GM12878 (cell line): Measurements from ENCODE around the gene NOTCH4. TPM values are rescaled to one million over a fixed set of nuclear protein-coding genes. Genes with fewer than 3 reads are reported as not detected.

ENCODE experiments used
- BCL11A ChIP-seq: IDR thresholded peaks from 2 replicates; pipeline ENCODE4 v1.6.1; 2011; ENCODE audit warnings: low read depth, low read length
- BHLHE40 ChIP-seq, 2 experiments: fragments of 450-650 bp in 1 of 2; IDR thresholded peaks; 2 replicates each; pipeline ENCODE4 v1.6.1; 2011 to 2017; ENCODE audit warnings: low read depth in 2 of 2, borderline replicate concordance in 1 of 2, improper control_type of control experiment in 1 of 2, low read length in 1 of 2, mild to moderate bottlenecking in 1 of 2
- BMI1 ChIP-seq: fragments of 450-650 bp; IDR thresholded peaks from 2 replicates; pipeline ENCODE4 v1.6.1; 2016; ENCODE audit warnings: mild to moderate bottlenecking, moderate library complexity, borderline replicate concordance
- DPF2 ChIP-seq: fragments of 450-650 bp; IDR thresholded peaks from 2 replicates; pipeline ENCODE4 v1.6.1; 2017; ENCODE audit warnings: mild to moderate bottlenecking
- ETV6 ChIP-seq, 2 experiments: fragments of 450-650 bp in 1 of 2; IDR thresholded peaks in 1 of 2; conservative IDR thresholded peaks in 1 of 2; 2 replicates each; pipeline ENCODE4 v1.6.1; 2014; ENCODE audit warnings: antibody characterized with exemption in 1 of 2, borderline replicate concordance in 1 of 2, low read depth in 1 of 2, mild to moderate bottlenecking in 1 of 2, moderate library complexity in 1 of 2
- MEF2B ChIP-seq: fragments of 450-650 bp; IDR thresholded peaks from 2 replicates; pipeline ENCODE4 v1.6.1; 2018; ENCODE audit warnings: mild to moderate bottlenecking, moderate library complexity; ENCODE audit not compliant: partially characterized antibody, poor library complexity, severe bottlenecking
- MYB ChIP-seq: fragments of 150-350 bp; IDR thresholded peaks from 2 replicates; pipeline ENCODE4 v1.6.1; 2014; ENCODE audit warnings: mild to moderate bottlenecking, low read depth, low read length, borderline replicate concordance
- NBN ChIP-seq: fragments of 450-650 bp; IDR thresholded peaks from 2 replicates; pipeline ENCODE4 v1.6.1; 2016
- SMAD1 ChIP-seq: fragments of 450-650 bp; IDR thresholded peaks from 2 replicates; pipeline ENCODE4 v1.6.1; 2018; ENCODE audit warnings: mild to moderate bottlenecking, low read depth; ENCODE audit not compliant: partially characterized antibody
- SPI1 ChIP-seq: IDR thresholded peaks from 2 replicates; pipeline ENCODE4 v1.6.1; 2011; ENCODE audit warnings: low read depth, mild to moderate bottlenecking, low read length, moderate library complexity, borderline replicate concordance; ENCODE audit not compliant: insufficient read depth
- SRF ChIP-seq, 2 experiments: IDR thresholded peaks; 2 replicates each; pipeline ENCODE4 v1.6.1; 2011; ENCODE audit warnings: low read depth in 2 of 2, low read length in 2 of 2, mild to moderate bottlenecking in 1 of 2, moderate library complexity in 1 of 2
- TARDBP ChIP-seq: IDR thresholded peaks from 2 replicates; pipeline ENCODE4 v1.6.1; 2016; ENCODE audit warnings: borderline replicate concordance
- TCF3 ChIP-seq: IDR thresholded peaks from 2 replicates; pipeline ENCODE4 v1.6.1; 2012; ENCODE audit warnings: low read depth, mild to moderate bottlenecking, low read length, borderline replicate concordance; ENCODE audit not compliant: insufficient read depth
- ZNF207 ChIP-seq: fragments of 450-650 bp; IDR thresholded peaks from 2 replicates; pipeline ENCODE4 v1.6.1; 2014; ENCODE audit warnings: antibody characterized with exemption, mild to moderate bottlenecking, borderline replicate concordance
- ZNF622 ChIP-seq: fragments of 450-650 bp; IDR thresholded peaks from 2 replicates; pipeline ENCODE4 v1.6.1; 2017; ENCODE audit warnings: mild to moderate bottlenecking, inconsistent platforms
- ZSCAN29 ChIP-seq: fragments of 450-650 bp; IDR thresholded peaks from 2 replicates; pipeline ENCODE4 v1.6.1; 2017; ENCODE audit warnings: mild to moderate bottlenecking, moderate library complexity
- polyA plus RNA-seq, 11 experiments: library from polyadenylated mRNA; depleted of rRNA in 4 of 11; unstranded in 6 of 11; stranded (reverse) in 5 of 11; fragments of >200 nt; fragmentation: Nextera tagmentation in 4 of 11; fragmentation: Illumina TruSeq in 1 of 11; extraction: Ambion mirVana in 4 of 11; extraction: Trizol in 1 of 11; gene quantifications; 1 replicate in 1 of 11; 2 replicates in 10 of 11; pipeline versions ENCODE4 v1.2.1 to v1.2.3, GENCODE V29; 2011 to 2016; ENCODE audit warnings: inconsistent platforms in 2 of 11, missing spikeins in 2 of 11, low read depth in 1 of 11
- total RNA-seq, 4 experiments: library from RNA; depleted of rRNA in 3 of 4; stranded (reverse); fragments of >200 nt in 3 of 4; fragmentation: Illumina TruSeq in 1 of 4; extraction: Trizol in 1 of 4; gene quantifications; 2 replicates each; pipeline versions ENCODE4 v1.2.1 to v1.2.3, GENCODE V29; 2013 to 2021
- TF ChIP-seq, protein P1 (sequence below): IDR thresholded peaks from 2 replicates; pipeline ENCODE4 v1.6.1; 2012; ENCODE audit warnings: mild to moderate bottlenecking, low read depth, low read length
- TF ChIP-seq, protein P2 (sequence below): fragments of 450-650 bp; IDR thresholded peaks from 2 replicates; pipeline ENCODE4 v1.6.1; 2017; ENCODE audit warnings: mild to moderate bottlenecking, moderate library complexity
- TF ChIP-seq, protein P3 (sequence below), 3 experiments: IDR thresholded peaks in 2 of 3; conservative IDR thresholded peaks in 1 of 3; 2 replicates each; pipeline ENCODE4 v1.5.1; 2011; ENCODE audit warnings: low read depth in 3 of 3, low read length in 3 of 3, mild to moderate bottlenecking in 3 of 3, control low read depth in 2 of 3, moderate library complexity in 2 of 3, inconsistent platforms in 1 of 3, mixed read lengths in 1 of 3; ENCODE audit not compliant: control insufficient read depth in 2 of 3, insufficient read depth in 1 of 3; ENCODE audit errors: extremely low read depth in 1 of 3

The NOTCH4 gene
- total and polyA plus RNA-seq, 10 of the 15 experiments (the other 5 are each of a cell fraction or from before 2014, with no cell fraction given): 0.66 to 3.3 (median 1.4) TPM

DNA sequence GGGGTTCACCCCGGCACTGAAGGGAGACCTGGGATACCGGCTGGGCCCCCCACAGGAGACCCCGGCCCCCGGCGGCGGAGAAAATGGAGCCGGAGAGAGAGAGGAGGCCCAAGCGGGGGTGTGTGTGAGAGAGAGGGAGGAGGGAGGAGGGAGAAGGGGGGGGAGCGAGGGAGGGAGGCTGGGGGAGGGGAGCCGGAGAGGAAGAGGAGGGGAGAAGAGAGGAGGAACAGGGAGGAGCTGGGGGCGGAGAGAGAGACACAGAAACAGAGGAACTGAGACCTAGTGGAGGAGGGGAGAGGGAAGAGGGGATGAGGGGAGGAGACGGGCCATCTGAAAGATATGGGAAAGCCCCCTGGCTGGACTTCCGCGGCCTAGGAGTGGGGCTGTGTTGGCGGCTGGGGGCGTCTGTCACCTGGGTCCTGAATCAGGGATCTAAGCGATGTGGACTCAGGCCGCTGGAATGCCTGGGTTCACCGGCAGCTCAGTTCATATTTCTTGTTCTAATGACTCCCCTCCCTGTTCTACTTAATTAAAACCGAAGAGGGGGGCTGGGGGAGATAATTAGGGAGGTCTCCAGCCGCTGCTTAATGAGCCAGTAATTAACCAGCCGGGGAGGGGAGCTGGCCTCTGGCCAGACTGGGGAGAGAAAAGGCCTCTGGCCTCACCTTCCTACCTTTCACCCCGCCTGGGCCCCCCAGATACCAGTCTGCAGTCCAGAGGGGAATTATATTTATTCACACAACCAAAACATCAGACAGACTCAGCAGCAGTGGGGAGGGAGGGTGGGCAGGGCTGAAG is 33.6 kb downstream of the NOTCH4 start, which contains the start of gene PBX2 (continued):
- TF ChIP-seq TCF3 (no peak), MEF2B (no peak), BCL11A (peak; percentile 51; the same call in 1 of the 2 replicates), NBN (peak; percentile 99), ZNF622 (no peak), ZSCAN29 (no peak), SPI1 (peak; percentile 93), TARDBP (no peak; the same call in 1 of the 2 replicates), SMAD1 (peak; percentile 80), DPF2 (peak; percentile 88), SRF (IDR thresholded peaks at IDR 0.05; ENCODE audit: low read depth in 2 of 2, low read length in 2 of 2) (no peak), BMI1 (peak; percentile 45; the same call in 1 of the 2 replicates), ZNF207 (no peak), ETV6 (conservative IDR thresholded peaks at IDR 0.05 in 1 of 2, IDR thresholded peaks at IDR 0.05 in 1 of 2; ENCODE audit: borderline replicate concordance in 1 of 2, low read depth in 1 of 2) (0 out of 4 replicates have a peak, but pooled peaks of 1 of the 2 experiments have one; percentile 14), BHLHE40 (IDR thresholded peaks at IDR 0.05; ENCODE audit: borderline replicate concordance in 1 of 2, low read depth in 2 of 2, low read length in 1 of 2) (no peak), MYB (no peak)
- TF ChIP-seq, protein P1, sequence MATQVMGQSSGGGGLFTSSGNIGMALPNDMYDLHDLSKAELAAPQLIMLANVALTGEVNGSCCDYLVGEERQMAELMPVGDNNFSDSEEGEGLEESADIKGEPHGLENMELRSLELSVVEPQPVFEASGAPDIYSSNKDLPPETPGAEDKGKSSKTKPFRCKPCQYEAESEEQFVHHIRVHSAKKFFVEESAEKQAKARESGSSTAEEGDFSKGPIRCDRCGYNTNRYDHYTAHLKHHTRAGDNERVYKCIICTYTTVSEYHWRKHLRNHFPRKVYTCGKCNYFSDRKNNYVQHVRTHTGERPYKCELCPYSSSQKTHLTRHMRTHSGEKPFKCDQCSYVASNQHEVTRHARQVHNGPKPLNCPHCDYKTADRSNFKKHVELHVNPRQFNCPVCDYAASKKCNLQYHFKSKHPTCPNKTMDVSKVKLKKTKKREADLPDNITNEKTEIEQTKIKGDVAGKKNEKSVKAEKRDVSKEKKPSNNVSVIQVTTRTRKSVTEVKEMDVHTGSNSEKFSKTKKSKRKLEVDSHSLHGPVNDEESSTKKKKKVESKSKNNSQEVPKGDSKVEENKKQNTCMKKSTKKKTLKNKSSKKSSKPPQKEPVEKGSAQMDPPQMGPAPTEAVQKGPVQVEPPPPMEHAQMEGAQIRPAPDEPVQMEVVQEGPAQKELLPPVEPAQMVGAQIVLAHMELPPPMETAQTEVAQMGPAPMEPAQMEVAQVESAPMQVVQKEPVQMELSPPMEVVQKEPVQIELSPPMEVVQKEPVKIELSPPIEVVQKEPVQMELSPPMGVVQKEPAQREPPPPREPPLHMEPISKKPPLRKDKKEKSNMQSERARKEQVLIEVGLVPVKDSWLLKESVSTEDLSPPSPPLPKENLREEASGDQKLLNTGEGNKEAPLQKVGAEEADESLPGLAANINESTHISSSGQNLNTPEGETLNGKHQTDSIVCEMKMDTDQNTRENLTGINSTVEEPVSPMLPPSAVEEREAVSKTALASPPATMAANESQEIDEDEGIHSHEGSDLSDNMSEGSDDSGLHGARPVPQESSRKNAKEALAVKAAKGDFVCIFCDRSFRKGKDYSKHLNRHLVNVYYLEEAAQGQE: no peak
- TF ChIP-seq, protein P2, sequence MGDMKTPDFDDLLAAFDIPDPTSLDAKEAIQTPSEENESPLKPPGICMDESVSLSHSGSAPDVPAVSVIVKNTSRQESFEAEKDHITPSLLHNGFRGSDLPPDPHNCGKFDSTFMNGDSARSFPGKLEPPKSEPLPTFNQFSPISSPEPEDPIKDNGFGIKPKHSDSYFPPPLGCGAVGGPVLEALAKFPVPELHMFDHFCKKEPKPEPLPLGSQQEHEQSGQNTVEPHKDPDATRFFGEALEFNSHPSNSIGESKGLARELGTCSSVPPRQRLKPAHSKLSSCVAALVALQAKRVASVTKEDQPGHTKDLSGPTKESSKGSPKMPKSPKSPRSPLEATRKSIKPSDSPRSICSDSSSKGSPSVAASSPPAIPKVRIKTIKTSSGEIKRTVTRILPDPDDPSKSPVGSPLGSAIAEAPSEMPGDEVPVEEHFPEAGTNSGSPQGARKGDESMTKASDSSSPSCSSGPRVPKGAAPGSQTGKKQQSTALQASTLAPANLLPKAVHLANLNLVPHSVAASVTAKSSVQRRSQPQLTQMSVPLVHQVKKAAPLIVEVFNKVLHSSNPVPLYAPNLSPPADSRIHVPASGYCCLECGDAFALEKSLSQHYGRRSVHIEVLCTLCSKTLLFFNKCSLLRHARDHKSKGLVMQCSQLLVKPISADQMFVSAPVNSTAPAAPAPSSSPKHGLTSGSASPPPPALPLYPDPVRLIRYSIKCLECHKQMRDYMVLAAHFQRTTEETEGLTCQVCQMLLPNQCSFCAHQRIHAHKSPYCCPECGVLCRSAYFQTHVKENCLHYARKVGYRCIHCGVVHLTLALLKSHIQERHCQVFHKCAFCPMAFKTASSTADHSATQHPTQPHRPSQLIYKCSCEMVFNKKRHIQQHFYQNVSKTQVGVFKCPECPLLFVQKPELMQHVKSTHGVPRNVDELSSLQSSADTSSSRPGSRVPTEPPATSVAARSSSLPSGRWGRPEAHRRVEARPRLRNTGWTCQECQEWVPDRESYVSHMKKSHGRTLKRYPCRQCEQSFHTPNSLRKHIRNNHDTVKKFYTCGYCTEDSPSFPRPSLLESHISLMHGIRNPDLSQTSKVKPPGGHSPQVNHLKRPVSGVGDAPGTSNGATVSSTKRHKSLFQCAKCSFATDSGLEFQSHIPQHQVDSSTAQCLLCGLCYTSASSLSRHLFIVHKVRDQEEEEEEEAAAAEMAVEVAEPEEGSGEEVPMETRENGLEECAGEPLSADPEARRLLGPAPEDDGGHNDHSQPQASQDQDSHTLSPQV: no peak
- TF ChIP-seq, protein P3, sequence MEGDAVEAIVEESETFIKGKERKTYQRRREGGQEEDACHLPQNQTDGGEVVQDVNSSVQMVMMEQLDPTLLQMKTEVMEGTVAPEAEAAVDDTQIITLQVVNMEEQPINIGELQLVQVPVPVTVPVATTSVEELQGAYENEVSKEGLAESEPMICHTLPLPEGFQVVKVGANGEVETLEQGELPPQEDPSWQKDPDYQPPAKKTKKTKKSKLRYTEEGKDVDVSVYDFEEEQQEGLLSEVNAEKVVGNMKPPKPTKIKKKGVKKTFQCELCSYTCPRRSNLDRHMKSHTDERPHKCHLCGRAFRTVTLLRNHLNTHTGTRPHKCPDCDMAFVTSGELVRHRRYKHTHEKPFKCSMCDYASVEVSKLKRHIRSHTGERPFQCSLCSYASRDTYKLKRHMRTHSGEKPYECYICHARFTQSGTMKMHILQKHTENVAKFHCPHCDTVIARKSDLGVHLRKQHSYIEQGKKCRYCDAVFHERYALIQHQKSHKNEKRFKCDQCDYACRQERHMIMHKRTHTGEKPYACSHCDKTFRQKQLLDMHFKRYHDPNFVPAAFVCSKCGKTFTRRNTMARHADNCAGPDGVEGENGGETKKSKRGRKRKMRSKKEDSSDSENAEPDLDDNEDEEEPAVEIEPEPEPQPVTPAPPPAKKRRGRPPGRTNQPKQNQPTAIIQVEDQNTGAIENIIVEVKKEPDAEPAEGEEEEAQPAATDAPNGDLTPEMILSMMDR (IDR thresholded peaks at IDR 0.05 in 2 of 3, conservative IDR thresholded peaks at IDR 0.05 in 1 of 3; ENCODE audit: control insufficient read depth in 2 of 3, extremely low read depth in 1 of 3, insufficient read depth in 1 of 3, low read depth in 3 of 3, low read length in 3 of 3): 0 out of 6 replicates have a peak, but pooled peaks of 1 of the 3 experiments have one; percentile 2
